ENCODE results near the gene RBBP9. TPM values are rescaled to one million over a fixed set of nuclear protein-coding genes. Genes with fewer than 3 reads are reported as not detected.

Gene RBBP9
- total and polyA plus RNA-seq, 9 of the 15 experiments (the other 6 are each of a cell fraction or from before 2014, with no cell fraction given), result 0.94 to 4.4 (median 2.5) TPM

- FAIRE-seq, result no peak
- no peak overlapping the region for H2AFZ ChIP-seq (ENCODE audit: low read depth, low read length)
- no peak overlapping the region for H3K9ac ChIP-seq (ENCODE audit: insufficient read depth in 1 of 2, low read depth in 2 of 2, low read length in 2 of 2)
- no peak overlapping the region for H3K27ac ChIP-seq (ENCODE audit: extremely low read depth, low read depth, low read length)
- TF ChIP-seq HDAC2 (IDR thresholded peaks at IDR 0.05), result no peak
- no peak for TF ChIP-seq HNRNPH1 (optimal IDR thresholded peaks at IDR 0.05; ENCODE audit: low read depth, low read length)
- no peak for TF ChIP-seq POLR2G (IDR thresholded peaks at IDR 0.05; ENCODE audit: low read depth, low read length)
- no peak for TF ChIP-seq LARP7 (IDR thresholded peaks at IDR 0.05)
- TF ChIP-seq ZFPM2 (CRISPR knock-in tag; IDR thresholded peaks at IDR 0.05), result no peak
- no peak for TF ChIP-seq PHF20 (IDR thresholded peaks at IDR 0.05; ENCODE audit: partially characterized antibody)
- no peak for TF ChIP-seq VEZF1 (CRISPR knock-in tag; IDR thresholded peaks at IDR 0.05)
- intact Hi-C loops (cut with micrococcal nuclease) (no loop called here), in situ Hi-C loops (cut with MboI) (no loop called here)
- ChIA-PET CTCF (ENCODE audit: low intra/inter-chr PET ratio) (no interaction called here), POLR2A (no interaction called here)
- WGBS (ENCODE audit: insufficient coverage, low coverage, missing lambda C conversion rate), result 88% methylated on average over 7 of the region's 7 CpGs
- H3K4me1 ChIP-seq (replicated peaks in 1 of 2; ENCODE audit: control insufficient read depth in 2 of 2, insufficient read depth in 2 of 2, low read length in 2 of 2), result no peaks in the 10 kb centered on the region; a peak in 1 of 5 replicates
- no peak overlapping the region for H3K4me2 ChIP-seq (ENCODE audit: insufficient read depth, low read length)
- no peaks in the 10 kb centered on the region for H4K20me1 ChIP-seq (replicated peaks; ENCODE audit: control insufficient read depth, insufficient read depth, low read length)
- H3K36me3 ChIP-seq (ENCODE audit: control insufficient read depth, insufficient read depth, low read length), result peaks cover 60% of the 10 kb centered on the region; the same call in 2 of the 3 replicates
- DNase-seq (ENCODE audit: extremely low read depth in 1 of 4, low spot score in 3 of 4), result no peak
- no peaks in the 10 kb centered on the region for H3K79me2 ChIP-seq (ENCODE audit: control insufficient read depth, insufficient read depth, low read length)
- no peak for ATAC-seq
- no peaks in the 10 kb centered on the region for H3K27me3 ChIP-seq (ENCODE audit: control insufficient read depth in 2 of 2, insufficient read depth in 2 of 2, low read length in 2 of 2)
- H3K9me3 ChIP-seq (replicated peaks; ENCODE audit: control insufficient read depth, insufficient read depth, low read depth, low read length), result no peaks in the 10 kb centered on the region
- no peak overlapping the region for H3K4me3 ChIP-seq
- H3K9me1 ChIP-seq (ENCODE audit: control insufficient read depth, insufficient read depth, low read length), result no peaks in the 10 kb centered on the region
- BruUV-seq (replicated peaks), result no TSS peak
Measured at GRCh38 chr20:18543932-18544331, 46.9 kb upstream of the RBBP9 start.

All from K562 (cell line).